Liver (tissue), 9 donors: Measurements from ENCODE around the gene CELF4. TPM values are rescaled to one million over a fixed set of nuclear protein-coding genes. Genes with fewer than 3 reads are reported as not detected.

ENCODE experiments used
- DNase-seq: peaks from one replicate; pipeline ENCODE4 v3.0.0-alpha.2; 2017; ENCODE audit warnings: low spot score
- H3K27ac ChIP-seq, 2 donors: one replicate each; pipeline ENCODE4 v1.7.0; 2013; ENCODE audit warnings: inconsistent platforms in 2 of 2, low read length in 2 of 2, control low read depth in 1 of 2, low read depth in 1 of 2, mild to moderate bottlenecking in 1 of 2
- H3K27me3 ChIP-seq, 4 donors: one replicate each; pipeline versions ENCODE4 v1.6.1 to v1.7.0; 2013; ENCODE audit warnings: low read length in 3 of 4, inconsistent platforms in 1 of 4, mild to moderate bottlenecking in 1 of 4, moderate library complexity in 1 of 4; ENCODE audit not compliant: control insufficient read depth in 4 of 4, insufficient read depth in 4 of 4
- H3K36me3 ChIP-seq, 4 donors: one replicate each; pipeline versions ENCODE4 v1.6.1 to v1.7.0; 2013; ENCODE audit warnings: low read length in 3 of 4, mild to moderate bottlenecking in 3 of 4, low read depth in 1 of 4, moderate library complexity in 1 of 4; ENCODE audit not compliant: control insufficient read depth in 4 of 4, insufficient read depth in 3 of 4
- H3K4me1 ChIP-seq, 4 donors: one replicate each; pipeline versions ENCODE4 v1.6.1 to v1.7.0; 2013; ENCODE audit warnings: low read length in 3 of 4, mild to moderate bottlenecking in 3 of 4, moderate library complexity in 1 of 4; ENCODE audit not compliant: control insufficient read depth in 4 of 4, insufficient read depth in 4 of 4
- H3K4me3 ChIP-seq, 3 donors: one replicate each; pipeline versions ENCODE4 v1.6.1 to v1.7.0; 2013; ENCODE audit warnings: low read length in 3 of 3, control low read depth in 1 of 3, low read depth in 1 of 3, mild to moderate bottlenecking in 1 of 3
- H3K9ac ChIP-seq, 2 donors: one replicate each; pipeline ENCODE4 v1.7.0; 2013; ENCODE audit warnings: low read length in 2 of 2, mild to moderate bottlenecking in 2 of 2, moderate library complexity in 2 of 2, control low read depth in 1 of 2, low read depth in 1 of 2
- H3K9me3 ChIP-seq, 4 donors: one replicate each; pipeline versions ENCODE4 v1.6.1 to v1.7.0; 2013; ENCODE audit warnings: low read length in 3 of 4; ENCODE audit not compliant: control insufficient read depth in 4 of 4
- EGR1 ChIP-seq, 2 donors: IDR thresholded peaks; 2 replicates each; pipeline ENCODE4 v1.6.1; 2016 to 2018; ENCODE audit warnings: antibody characterized with exemption in 2 of 2, low read depth in 2 of 2
- FOXA1 ChIP-seq: IDR thresholded peaks from 2 replicates; pipeline ENCODE4 v1.6.1; 2016; ENCODE audit warnings: antibody characterized with exemption
- FOXA2 ChIP-seq: IDR thresholded peaks from 2 replicates; pipeline ENCODE4 v1.6.1; 2016; ENCODE audit warnings: antibody characterized with exemption
- GABPA ChIP-seq, 2 donors: IDR thresholded peaks in 1 of 2; conservative IDR thresholded peaks in 1 of 2; 2 replicates each; pipeline ENCODE4 v1.6.1; 2016; ENCODE audit warnings: antibody characterized with exemption in 2 of 2, mild to moderate bottlenecking in 1 of 2, moderate library complexity in 1 of 2
- HNF4A ChIP-seq, 2 donors: conservative IDR thresholded peaks; 2 replicates each; pipeline ENCODE4 v1.6.1; 2016; ENCODE audit warnings: antibody characterized with exemption in 2 of 2, mild to moderate bottlenecking in 2 of 2
- HNF4G ChIP-seq: IDR thresholded peaks from 2 replicates; pipeline ENCODE4 v1.6.1; 2016; ENCODE audit warnings: antibody characterized with exemption
- JUND ChIP-seq, 2 donors: IDR thresholded peaks; 2 replicates each; pipeline ENCODE4 v1.6.1; 2016; ENCODE audit warnings: antibody characterized with exemption in 2 of 2
- NR2F2 ChIP-seq: IDR thresholded peaks from 2 replicates; pipeline ENCODE4 v1.6.1; 2016; ENCODE audit warnings: antibody characterized with exemption
- RAD21 ChIP-seq, 2 donors: IDR thresholded peaks; 2 replicates each; pipeline ENCODE4 v1.6.1; 2016; ENCODE audit warnings: antibody characterized with exemption in 2 of 2, mild to moderate bottlenecking in 2 of 2
- RXRA ChIP-seq, 2 donors: IDR thresholded peaks; 2 replicates each; pipeline ENCODE4 v1.6.1; 2017 to 2018; ENCODE audit warnings: antibody characterized with exemption in 2 of 2, mild to moderate bottlenecking in 1 of 2
- SP1 ChIP-seq: IDR thresholded peaks from 2 replicates; pipeline ENCODE4 v1.6.1; 2018; ENCODE audit warnings: antibody characterized with exemption, mild to moderate bottlenecking
- TAF1 ChIP-seq: conservative IDR thresholded peaks from 2 replicates; pipeline ENCODE4 v1.6.1; 2016; ENCODE audit warnings: antibody characterized with exemption, mild to moderate bottlenecking
- YY1 ChIP-seq: IDR thresholded peaks from 2 replicates; pipeline ENCODE4 v1.6.1; 2016; ENCODE audit warnings: antibody characterized with exemption, mild to moderate bottlenecking
- WGBS: extraction: QIAGEN DNeasy Blood & Tissue Kit; methylation state at CpG from one replicate; pipeline ENCODE4 v1.1.7; 2013; 5-methylcytosine and 5-hydroxymethylcytosine counted together
- polyA plus RNA-seq, 2 donors: library from polyadenylated mRNA; stranded (reverse) in 1 of 2; unstranded in 1 of 2; fragments of 200-250 nt in 1 of 2; fragments of >200 nt in 1 of 2; fragmentation: Nextera tagmentation in 1 of 2; extraction: Ambion mirVana in 1 of 2; gene quantifications; one replicate each; pipeline versions ENCODE4 v1.2.1 to v1.2.3, GENCODE V29; 2013 to 2015
- total RNA-seq, 2 donors: library from RNA; depleted of rRNA; stranded (reverse); fragments of >200 nt; gene quantifications; one replicate each; pipeline ENCODE4 v1.2.3, GENCODE V29; 2014
- TF ChIP-seq, protein P1 (sequence below): IDR thresholded peaks from 2 replicates; pipeline ENCODE4 v1.6.1; 2016; ENCODE audit warnings: antibody characterized with exemption
- TF ChIP-seq, protein P2 (sequence below): IDR thresholded peaks from 2 replicates; pipeline ENCODE4 v1.6.1; 2016; ENCODE audit warnings: antibody characterized with exemption
- TF ChIP-seq, protein P3 (sequence below): IDR thresholded peaks from 2 replicates; pipeline ENCODE4 v1.6.1; 2016; ENCODE audit warnings: antibody characterized with exemption, mild to moderate bottlenecking
- TF ChIP-seq, protein P4 (sequence below): IDR thresholded peaks from 2 replicates; pipeline ENCODE4 v1.6.1; 2016; ENCODE audit warnings: antibody characterized with exemption
- TF ChIP-seq, protein P5 (sequence below): fragments of 150-350 bp; IDR thresholded peaks from 2 replicates; pipeline ENCODE4 v1.5.1; 2017; ENCODE audit warnings: improper control_type of control experiment, low read depth, low read length; ENCODE audit not compliant: missing input control
- donor health status: healthy.
- donor health status: healthy.
- donor health status: healthy.
- donor health status: healthy.
- donor health status: healthy.

CELF4 gene
- total and polyA plus RNA-seq, 4 donors = 0.08 to 0.28 (median 0.21) TPM; not detected in 1

DNA sequence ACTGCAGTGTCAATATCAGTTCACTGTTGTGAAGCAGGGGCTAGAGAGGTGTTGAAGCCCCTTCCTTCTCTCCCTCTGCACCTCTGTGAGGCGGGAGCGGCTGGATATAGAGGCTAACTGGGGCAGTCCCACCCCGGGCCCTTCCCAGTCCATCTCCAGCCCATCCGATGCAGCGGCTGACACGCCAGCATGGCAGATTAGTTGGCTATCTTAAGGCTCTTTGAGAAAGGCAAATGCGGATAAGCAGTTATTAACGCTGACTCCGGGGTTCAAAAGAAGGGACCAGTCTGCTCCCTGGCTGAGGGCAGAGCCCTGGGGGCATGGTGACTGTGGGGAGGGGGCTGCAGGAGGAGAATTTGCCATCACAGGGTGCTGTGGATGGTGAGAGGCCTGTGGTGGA is 76.6 kb downstream of the CELF4 start:
- 70% methylated on average over 9 of the region's 9 CpGs for WGBS
- Histone ChIP-seq H3K27me3 (peaks cover 0 to 10% (median 3%) of the 10 kb centered on the region in 4 donors), H3K36me3 (no peaks in the 10 kb centered on the region), H3K4me1 (peaks cover 0 to 15% (median 1%) of the 10 kb centered on the region in 4 donors), H3K4me3 (no peak overlapping the region), H3K9ac (no peak overlapping the region), H3K9me3 (no peaks in the 10 kb centered on the region), H3K27ac (no peak overlapping the region)
- no peak for DNase-seq
- TF ChIP-seq SP1 (no peak), HNF4A (conservative IDR thresholded peaks at IDR 0.05) (no peak), EGR1 (IDR thresholded peaks at IDR 0.05; ENCODE audit: low read depth in 2 of 2) (no peak), JUND (IDR thresholded peaks at IDR 0.05) (no peak), RAD21 (IDR thresholded peaks at IDR 0.05) (no peak), FOXA1 (no peak), RXRA (IDR thresholded peaks at IDR 0.05) (no peak), YY1 (no peak), NR2F2 (no peak), GABPA (IDR thresholded peaks at IDR 0.05 in 1 of 2, conservative IDR thresholded peaks at IDR 0.05 in 1 of 2) (no peak), FOXA2 (no peak), HNF4G (no peak), TAF1 (no peak)
- TF ChIP-seq, protein P1, sequence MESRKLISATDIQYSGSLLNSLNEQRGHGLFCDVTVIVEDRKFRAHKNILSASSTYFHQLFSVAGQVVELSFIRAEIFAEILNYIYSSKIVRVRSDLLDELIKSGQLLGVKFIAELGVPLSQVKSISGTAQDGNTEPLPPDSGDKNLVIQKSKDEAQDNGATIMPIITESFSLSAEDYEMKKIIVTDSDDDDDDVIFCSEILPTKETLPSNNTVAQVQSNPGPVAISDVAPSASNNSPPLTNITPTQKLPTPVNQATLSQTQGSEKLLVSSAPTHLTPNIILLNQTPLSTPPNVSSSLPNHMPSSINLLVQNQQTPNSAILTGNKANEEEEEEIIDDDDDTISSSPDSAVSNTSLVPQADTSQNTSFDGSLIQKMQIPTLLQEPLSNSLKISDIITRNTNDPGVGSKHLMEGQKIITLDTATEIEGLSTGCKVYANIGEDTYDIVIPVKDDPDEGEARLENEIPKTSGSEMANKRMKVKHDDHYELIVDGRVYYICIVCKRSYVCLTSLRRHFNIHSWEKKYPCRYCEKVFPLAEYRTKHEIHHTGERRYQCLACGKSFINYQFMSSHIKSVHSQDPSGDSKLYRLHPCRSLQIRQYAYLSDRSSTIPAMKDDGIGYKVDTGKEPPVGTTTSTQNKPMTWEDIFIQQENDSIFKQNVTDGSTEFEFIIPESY = no peak
- TF ChIP-seq, protein P2, sequence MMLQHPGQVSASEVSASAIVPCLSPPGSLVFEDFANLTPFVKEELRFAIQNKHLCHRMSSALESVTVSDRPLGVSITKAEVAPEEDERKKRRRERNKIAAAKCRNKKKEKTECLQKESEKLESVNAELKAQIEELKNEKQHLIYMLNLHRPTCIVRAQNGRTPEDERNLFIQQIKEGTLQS = no peak
- TF ChIP-seq, protein P3, sequence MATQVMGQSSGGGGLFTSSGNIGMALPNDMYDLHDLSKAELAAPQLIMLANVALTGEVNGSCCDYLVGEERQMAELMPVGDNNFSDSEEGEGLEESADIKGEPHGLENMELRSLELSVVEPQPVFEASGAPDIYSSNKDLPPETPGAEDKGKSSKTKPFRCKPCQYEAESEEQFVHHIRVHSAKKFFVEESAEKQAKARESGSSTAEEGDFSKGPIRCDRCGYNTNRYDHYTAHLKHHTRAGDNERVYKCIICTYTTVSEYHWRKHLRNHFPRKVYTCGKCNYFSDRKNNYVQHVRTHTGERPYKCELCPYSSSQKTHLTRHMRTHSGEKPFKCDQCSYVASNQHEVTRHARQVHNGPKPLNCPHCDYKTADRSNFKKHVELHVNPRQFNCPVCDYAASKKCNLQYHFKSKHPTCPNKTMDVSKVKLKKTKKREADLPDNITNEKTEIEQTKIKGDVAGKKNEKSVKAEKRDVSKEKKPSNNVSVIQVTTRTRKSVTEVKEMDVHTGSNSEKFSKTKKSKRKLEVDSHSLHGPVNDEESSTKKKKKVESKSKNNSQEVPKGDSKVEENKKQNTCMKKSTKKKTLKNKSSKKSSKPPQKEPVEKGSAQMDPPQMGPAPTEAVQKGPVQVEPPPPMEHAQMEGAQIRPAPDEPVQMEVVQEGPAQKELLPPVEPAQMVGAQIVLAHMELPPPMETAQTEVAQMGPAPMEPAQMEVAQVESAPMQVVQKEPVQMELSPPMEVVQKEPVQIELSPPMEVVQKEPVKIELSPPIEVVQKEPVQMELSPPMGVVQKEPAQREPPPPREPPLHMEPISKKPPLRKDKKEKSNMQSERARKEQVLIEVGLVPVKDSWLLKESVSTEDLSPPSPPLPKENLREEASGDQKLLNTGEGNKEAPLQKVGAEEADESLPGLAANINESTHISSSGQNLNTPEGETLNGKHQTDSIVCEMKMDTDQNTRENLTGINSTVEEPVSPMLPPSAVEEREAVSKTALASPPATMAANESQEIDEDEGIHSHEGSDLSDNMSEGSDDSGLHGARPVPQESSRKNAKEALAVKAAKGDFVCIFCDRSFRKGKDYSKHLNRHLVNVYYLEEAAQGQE = no peak
- TF ChIP-seq, protein P4, sequence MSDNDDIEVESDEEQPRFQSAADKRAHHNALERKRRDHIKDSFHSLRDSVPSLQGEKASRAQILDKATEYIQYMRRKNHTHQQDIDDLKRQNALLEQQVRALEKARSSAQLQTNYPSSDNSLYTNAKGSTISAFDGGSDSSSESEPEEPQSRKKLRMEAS = no peak
- TF ChIP-seq, protein P5, sequence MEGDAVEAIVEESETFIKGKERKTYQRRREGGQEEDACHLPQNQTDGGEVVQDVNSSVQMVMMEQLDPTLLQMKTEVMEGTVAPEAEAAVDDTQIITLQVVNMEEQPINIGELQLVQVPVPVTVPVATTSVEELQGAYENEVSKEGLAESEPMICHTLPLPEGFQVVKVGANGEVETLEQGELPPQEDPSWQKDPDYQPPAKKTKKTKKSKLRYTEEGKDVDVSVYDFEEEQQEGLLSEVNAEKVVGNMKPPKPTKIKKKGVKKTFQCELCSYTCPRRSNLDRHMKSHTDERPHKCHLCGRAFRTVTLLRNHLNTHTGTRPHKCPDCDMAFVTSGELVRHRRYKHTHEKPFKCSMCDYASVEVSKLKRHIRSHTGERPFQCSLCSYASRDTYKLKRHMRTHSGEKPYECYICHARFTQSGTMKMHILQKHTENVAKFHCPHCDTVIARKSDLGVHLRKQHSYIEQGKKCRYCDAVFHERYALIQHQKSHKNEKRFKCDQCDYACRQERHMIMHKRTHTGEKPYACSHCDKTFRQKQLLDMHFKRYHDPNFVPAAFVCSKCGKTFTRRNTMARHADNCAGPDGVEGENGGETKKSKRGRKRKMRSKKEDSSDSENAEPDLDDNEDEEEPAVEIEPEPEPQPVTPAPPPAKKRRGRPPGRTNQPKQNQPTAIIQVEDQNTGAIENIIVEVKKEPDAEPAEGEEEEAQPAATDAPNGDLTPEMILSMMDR = no peak
